Stimulated activated CD4-positive, alpha-beta T cell treated with anti-CD3 and anti-CD28 coated beads, Interleukin-12 subunit alpha, Interleukin-12 subunit beta, amount 100 ng/mL, for 48 hours (primary cell): ENCODE results near the gene RGS12.

Source experiments
- DNase-seq, 3 donors: peaks; one replicate each; pipeline ENCODE4 v3.0.0-alpha.2; 2020; ENCODE audit warnings: low read depth in 2 of 3, low spot score in 1 of 3

Gene RGS12

GRCh38 chr4:3292571-3293400, at the start of gene RGS12:
RGS12 (plus strand) TSS chr4:3293021; CDS start chr4:3316171, 23,150 bp downstream.
- DNase-seq: peak; percentile 77 to 90 (median 84)

- no peak for DNase-seq
These were observed 49.6 kb upstream of the RGS12 start for GRCh38 chr4:3243136-3243780.

- no peak for DNase-seq
These were observed 48.8 kb upstream of the RGS12 start for GRCh38 chr4:3244002-3244401.

GRCh38 chr4:3244747-3245146, 48.1 kb upstream of the RGS12 start:
- no peak for DNase-seq

- DNase-seq: no peak
These were observed 47.1 kb upstream of the RGS12 start for GRCh38 chr4:3245676-3246075.

GRCh38 chr4:3246458-3247398, 46.1 kb upstream of the RGS12 start:
- DNase-seq: no peak

GRCh38 chr4:3247399-3248177, 45.2 kb upstream of the RGS12 start:
- DNase-seq: no peak

- no peak for DNase-seq
These were observed 44.7 kb upstream of the RGS12 start for GRCh38 chr4:3248178-3248480.

GRCh38 chr4:3248811-3249661, 43.8 kb upstream of the RGS12 start, which contains the start of gene MSANTD1:
MSANTD1 (plus strand) TSS chr4:3249159; CDS start chr4:3249223, 64 bp downstream.
- DNase-seq: no peak

GRCh38 chr4:3249711-3250437, 42.9 kb upstream of the RGS12 start:
- DNase-seq: no peak

GRCh38 chr4:3250438-3250955, 42.3 kb upstream of the RGS12 start:
- DNase-seq: no peak

- no peak for DNase-seq
These were observed 41.7 kb upstream of the RGS12 start for GRCh38 chr4:3250956-3251690.

GRCh38 chr4:3251691-3252479, 40.9 kb upstream of the RGS12 start:
- DNase-seq: no peak

- no peak for DNase-seq
These were observed 40.4 kb upstream of the RGS12 start for GRCh38 chr4:3252480-3252828.

- DNase-seq: no peak
These were observed 39.8 kb upstream of the RGS12 start for GRCh38 chr4:3252831-3253641.

GRCh38 chr4:3253808-3254207, 39.0 kb upstream of the RGS12 start:
- no peak for DNase-seq
